HG03432 (cell line): ENCODE results near the gene CC2D2A.
"Not testable (repeated sequence)": the region's sequence is repeated elsewhere in the genome, so short reads cannot be mapped to it uniquely, and the experiment has no call there.

ENCODE experiments used
- ATAC-seq: cut with Tn5 transposase; IDR thresholded peaks from one replicate; pipeline ENCODE4 v1.9.1; 2021; ENCODE audit warnings: mild to moderate bottlenecking, moderate library complexity; ENCODE audit not compliant: unreplicated experiment

The CC2D2A gene

GRCh38 chr4:15513545-15513944 is 43.9 kb downstream of the CC2D2A start:
- no peak for ATAC-seq

GRCh38 chr4:15515106-15515505 is 45.4 kb downstream of the CC2D2A start:
- ATAC-seq, result no peak

GRCh38 chr4:15516494-15516893 is 46.8 kb downstream of the CC2D2A start:
- no peak for ATAC-seq

GRCh38 chr4:15517681-15518080 is 48.0 kb downstream of the CC2D2A start:
- ATAC-seq, result not testable (repeated sequence)

GRCh38 chr4:15521442-15522039 is 51.9 kb downstream of the CC2D2A start:
- no peak for ATAC-seq

- no peak for ATAC-seq
Measured at GRCh38 chr4:15525080-15525479, 55.4 kb downstream of the CC2D2A start.

GRCh38 chr4:15526924-15527592 is 57.4 kb downstream of the CC2D2A start:
- no peak for ATAC-seq

GRCh38 chr4:15531792-15532191 is 62.1 kb downstream of the CC2D2A start:
- ATAC-seq, result no peak

GRCh38 chr4:15533817-15534216 is 64.1 kb downstream of the CC2D2A start:
- no peak for ATAC-seq

- ATAC-seq, result no peak
Measured at GRCh38 chr4:15535599-15535998, 65.9 kb downstream of the CC2D2A start.

GRCh38 chr4:15536552-15537499 is 67.1 kb downstream of the CC2D2A start:
- no peak for ATAC-seq

GRCh38 chr4:15541941-15542340 is 72.3 kb downstream of the CC2D2A start:
- ATAC-seq, result no peak

GRCh38 chr4:15542760-15543159 is 73.1 kb downstream of the CC2D2A start:
- no peak for ATAC-seq

GRCh38 chr4:15543537-15544247 is 74.0 kb downstream of the CC2D2A start:
- no peak for ATAC-seq

GRCh38 chr4:15544248-15544729 is 74.6 kb downstream of the CC2D2A start:
- ATAC-seq, result no peak

GRCh38 chr4:15545371-15545770 is 75.7 kb downstream of the CC2D2A start:
- ATAC-seq, result no peak

- peak; percentile 75 for ATAC-seq
Measured at GRCh38 chr4:15547392-15547791, 77.7 kb downstream of the CC2D2A start.

GRCh38 chr4:15550491-15550890 is 80.8 kb downstream of the CC2D2A start:
- no peak for ATAC-seq

- no peak for ATAC-seq
Measured at GRCh38 chr4:15551740-15552446, 82.2 kb downstream of the CC2D2A start.
